K562 (cell line): Measurements from ENCODE around the gene CHST1. TPM values are rescaled to one million over a fixed set of nuclear protein-coding genes. Genes with fewer than 3 reads are reported as not detected.

Experiments used
- C11orf30 ChIP-seq: fragments of 450-650 bp; IDR thresholded peaks from 2 replicates; pipeline ENCODE4 v1.6.1; 2016; ENCODE audit warnings: low read depth, mild to moderate bottlenecking
- ETV6 ChIP-seq, 3 experiments: fragments of 150-350 bp in 1 of 3; sonication (generic) in 1 of 3; formaldehyde crosslinking in 1 of 3; IDR thresholded peaks; 2 replicates each; pipeline versions ENCODE4 v1.6.1 to v1.8.0; 2014 to 2022; ENCODE audit warnings: borderline replicate concordance in 2 of 3, low read depth in 2 of 3, antibody characterized with exemption in 1 of 3, low read length in 1 of 3, mild to moderate bottlenecking in 1 of 3, missing genetic modification reagents in 1 of 3
- HMG20A ChIP-seq: fragments of 450-650 bp; formaldehyde crosslinking; conservative IDR thresholded peaks from 2 replicates; pipeline ENCODE4 v1.4.0; 2020; ENCODE audit warnings: mild to moderate bottlenecking, mixed read lengths
- MIER1 ChIP-seq: fragments of 450-650 bp; IDR thresholded peaks from 2 replicates; pipeline ENCODE4 v1.6.1; 2016; ENCODE audit warnings: antibody characterized with exemption, mild to moderate bottlenecking, low read depth
- PTRF ChIP-seq: fragments of 450-650 bp; IDR thresholded peaks from 2 replicates; pipeline ENCODE4 v1.6.1; 2016; ENCODE audit warnings: mild to moderate bottlenecking, missing genetic modification characterization, missing compliant biosample characterization
- SIX5 ChIP-seq, 2 experiments: IDR thresholded peaks; 2 replicates each; pipeline ENCODE4 v1.6.1; 2011; ENCODE audit warnings: low read length in 2 of 2, borderline replicate concordance in 1 of 2, low read depth in 1 of 2, mild to moderate bottlenecking in 1 of 2, moderate library complexity in 1 of 2; ENCODE audit not compliant: insufficient read depth in 1 of 2
- TAF1 ChIP-seq: IDR thresholded peaks from 2 replicates; pipeline ENCODE4 v1.6.1; 2011; ENCODE audit warnings: mild to moderate bottlenecking, low read length, moderate library complexity; ENCODE audit not compliant: insufficient read depth, control insufficient read depth, severe bottlenecking; ENCODE audit errors: extremely low read depth
- THRAP3 ChIP-seq: fragments of 450-650 bp; IDR thresholded peaks from 2 replicates; pipeline ENCODE4 v1.6.1; 2016; ENCODE audit warnings: mild to moderate bottlenecking, inconsistent platforms, borderline replicate concordance
- ZBED1 ChIP-seq: IDR thresholded peaks from 2 replicates; pipeline ENCODE4 v1.6.1; 2014
- ZNF75A ChIP-seq: fragments of 450-650 bp; formaldehyde crosslinking; IDR thresholded peaks from 2 replicates; pipeline ENCODE4 v1.4.0; 2020; ENCODE audit warnings: mild to moderate bottlenecking
- ZNF830 ChIP-seq: fragments of 250-450 bp; sonication (Bioruptor Pico); IDR thresholded peaks from 2 replicates; pipeline ENCODE4 v1.5.0; 2021; ENCODE audit warnings: mild to moderate bottlenecking
- polyA plus RNA-seq, 8 experiments: library from polyadenylated mRNA; depleted of rRNA in 4 of 8; stranded (reverse) in 5 of 8; unstranded in 3 of 8; fragments of >200 nt; fragmentation: Nextera tagmentation in 2 of 8; fragmentation: Illumina TruSeq in 1 of 8; extraction: Ambion mirVana in 2 of 8; extraction: Trizol in 1 of 8; gene quantifications; 2 replicates each; pipeline versions ENCODE4 v1.2.1 to v1.2.3, GENCODE V29; 2011 to 2014; ENCODE audit warnings: inconsistent platforms in 1 of 8, missing spikeins in 1 of 8
- total RNA-seq, 7 experiments: library from RNA; depleted of rRNA in 6 of 7; stranded (reverse); fragments of >200 nt in 6 of 7; fragmentation: Illumina TruSeq in 2 of 7; extraction: Trizol in 2 of 7; gene quantifications; 2 replicates each; pipeline versions ENCODE4 v1.2.1 to v1.2.3, GENCODE V29; 2011 to 2021; ENCODE audit warnings: low replicate concordance in 1 of 7
- TF ChIP-seq, protein P1 (sequence below): sonication (generic); formaldehyde crosslinking; IDR thresholded peaks from 2 replicates; pipeline ENCODE4 v1.8.1; 2023; ENCODE audit warnings: mild to moderate bottlenecking, missing genetic modification reagents
- TF ChIP-seq, protein P2 (sequence below), 2 experiments: fragments of 450-650 bp; IDR thresholded peaks; 2 replicates each; pipeline ENCODE4 v1.6.1; 2018; ENCODE audit warnings: mild to moderate bottlenecking in 2 of 2, low read depth in 1 of 2; ENCODE audit not compliant: partially characterized antibody in 2 of 2

CHST1 gene
- total and polyA plus RNA-seq, 9 of the 15 experiments (the other 6 are each of a cell fraction or from before 2014, with no cell fraction given): 0.04 to 0.32 (median 0.18) TPM; not detected in 4

DNA sequence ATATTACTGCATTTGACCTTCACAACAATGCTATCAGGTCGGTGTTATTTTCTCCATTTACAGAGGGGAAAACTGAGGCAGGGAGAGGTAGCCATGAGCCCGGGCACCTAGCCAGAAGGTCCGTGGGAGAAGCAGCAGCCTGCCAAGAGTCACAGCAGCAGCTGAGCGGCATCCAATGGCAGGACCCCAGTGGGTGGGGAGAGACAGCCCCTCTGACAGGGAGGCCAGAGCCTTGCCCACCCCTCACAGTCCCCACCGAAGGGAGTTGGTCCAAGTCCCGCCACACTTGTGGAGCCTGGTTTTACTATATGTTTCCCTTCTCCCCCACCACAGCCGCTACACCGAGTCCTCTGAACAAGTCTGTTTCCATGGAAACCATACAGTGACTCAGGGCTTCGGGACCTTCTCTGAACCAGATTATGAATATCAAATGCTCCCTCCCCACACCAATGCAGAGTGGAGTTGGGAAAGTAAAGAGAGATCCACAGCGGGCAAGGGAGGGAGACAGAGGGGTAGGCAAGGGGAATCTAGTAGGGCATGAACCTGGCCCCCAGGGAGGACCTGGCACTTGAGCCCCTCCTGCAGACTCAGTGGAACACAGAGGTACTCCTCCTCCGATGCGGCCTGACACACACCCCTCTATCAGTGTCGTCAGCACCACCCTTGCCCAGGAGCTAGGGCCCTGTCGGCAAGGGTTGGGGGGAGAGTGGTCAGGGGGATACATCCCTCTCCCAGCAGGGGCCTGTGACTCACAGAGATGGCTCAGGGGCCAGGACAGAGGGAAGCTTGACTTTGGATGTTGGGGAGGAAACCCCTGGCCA, 2.5 kb downstream of the CHST1 start (continued):
- TF ChIP-seq, protein P1, sequence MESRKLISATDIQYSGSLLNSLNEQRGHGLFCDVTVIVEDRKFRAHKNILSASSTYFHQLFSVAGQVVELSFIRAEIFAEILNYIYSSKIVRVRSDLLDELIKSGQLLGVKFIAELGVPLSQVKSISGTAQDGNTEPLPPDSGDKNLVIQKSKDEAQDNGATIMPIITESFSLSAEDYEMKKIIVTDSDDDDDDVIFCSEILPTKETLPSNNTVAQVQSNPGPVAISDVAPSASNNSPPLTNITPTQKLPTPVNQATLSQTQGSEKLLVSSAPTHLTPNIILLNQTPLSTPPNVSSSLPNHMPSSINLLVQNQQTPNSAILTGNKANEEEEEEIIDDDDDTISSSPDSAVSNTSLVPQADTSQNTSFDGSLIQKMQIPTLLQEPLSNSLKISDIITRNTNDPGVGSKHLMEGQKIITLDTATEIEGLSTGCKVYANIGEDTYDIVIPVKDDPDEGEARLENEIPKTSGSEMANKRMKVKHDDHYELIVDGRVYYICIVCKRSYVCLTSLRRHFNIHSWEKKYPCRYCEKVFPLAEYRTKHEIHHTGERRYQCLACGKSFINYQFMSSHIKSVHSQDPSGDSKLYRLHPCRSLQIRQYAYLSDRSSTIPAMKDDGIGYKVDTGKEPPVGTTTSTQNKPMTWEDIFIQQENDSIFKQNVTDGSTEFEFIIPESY: no peak
- TF ChIP-seq ZNF830 (CRISPR knock-in tag) (no peak), THRAP3 (no peak), PTRF (tag) (no peak), SIX5 (IDR thresholded peaks at IDR 0.05; ENCODE audit: borderline replicate concordance in 1 of 2, insufficient read depth in 1 of 2, low read depth in 1 of 2, low read length in 2 of 2) (no peak), ZBED1 (no peak), MIER1 (no peak), ETV6 (IDR thresholded peaks at IDR 0.05; ENCODE audit: borderline replicate concordance in 1 of 2, low read depth in 2 of 2, low read length in 1 of 2) (no peak), ETV6 (CRISPR knock-in tag; IDR thresholded peaks at IDR 0.05; ENCODE audit: borderline replicate concordance) (no peak), TAF1 (no peak), C11orf30 (peak; percentile 46; the same call in 1 of the 2 replicates), ZNF75A (no peak), HMG20A (no peak)
- TF ChIP-seq, protein P2, sequence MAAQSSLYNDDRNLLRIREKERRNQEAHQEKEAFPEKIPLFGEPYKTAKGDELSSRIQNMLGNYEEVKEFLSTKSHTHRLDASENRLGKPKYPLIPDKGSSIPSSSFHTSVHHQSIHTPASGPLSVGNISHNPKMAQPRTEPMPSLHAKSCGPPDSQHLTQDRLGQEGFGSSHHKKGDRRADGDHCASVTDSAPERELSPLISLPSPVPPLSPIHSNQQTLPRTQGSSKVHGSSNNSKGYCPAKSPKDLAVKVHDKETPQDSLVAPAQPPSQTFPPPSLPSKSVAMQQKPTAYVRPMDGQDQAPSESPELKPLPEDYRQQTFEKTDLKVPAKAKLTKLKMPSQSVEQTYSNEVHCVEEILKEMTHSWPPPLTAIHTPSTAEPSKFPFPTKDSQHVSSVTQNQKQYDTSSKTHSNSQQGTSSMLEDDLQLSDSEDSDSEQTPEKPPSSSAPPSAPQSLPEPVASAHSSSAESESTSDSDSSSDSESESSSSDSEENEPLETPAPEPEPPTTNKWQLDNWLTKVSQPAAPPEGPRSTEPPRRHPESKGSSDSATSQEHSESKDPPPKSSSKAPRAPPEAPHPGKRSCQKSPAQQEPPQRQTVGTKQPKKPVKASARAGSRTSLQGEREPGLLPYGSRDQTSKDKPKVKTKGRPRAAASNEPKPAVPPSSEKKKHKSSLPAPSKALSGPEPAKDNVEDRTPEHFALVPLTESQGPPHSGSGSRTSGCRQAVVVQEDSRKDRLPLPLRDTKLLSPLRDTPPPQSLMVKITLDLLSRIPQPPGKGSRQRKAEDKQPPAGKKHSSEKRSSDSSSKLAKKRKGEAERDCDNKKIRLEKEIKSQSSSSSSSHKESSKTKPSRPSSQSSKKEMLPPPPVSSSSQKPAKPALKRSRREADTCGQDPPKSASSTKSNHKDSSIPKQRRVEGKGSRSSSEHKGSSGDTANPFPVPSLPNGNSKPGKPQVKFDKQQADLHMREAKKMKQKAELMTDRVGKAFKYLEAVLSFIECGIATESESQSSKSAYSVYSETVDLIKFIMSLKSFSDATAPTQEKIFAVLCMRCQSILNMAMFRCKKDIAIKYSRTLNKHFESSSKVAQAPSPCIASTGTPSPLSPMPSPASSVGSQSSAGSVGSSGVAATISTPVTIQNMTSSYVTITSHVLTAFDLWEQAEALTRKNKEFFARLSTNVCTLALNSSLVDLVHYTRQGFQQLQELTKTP (IDR thresholded peaks at IDR 0.05; ENCODE audit: low read depth in 1 of 2, partially characterized antibody in 2 of 2): no peak
- TF ChIP-seq, all 486 proteins: peak for 7
